GM19193 (cell line): ENCODE results near the gene MAVS.

Experiments used
- POLR2A ChIP-seq: IDR thresholded peaks from 4 replicates; pipeline ENCODE4 v1.6.1; 2011; ENCODE audit not compliant: insufficient read depth, insufficient read length; ENCODE audit errors: extremely low read depth

MAVS gene

GRCh38 chr20:3908667-3909066 is 62.0 kb downstream of the MAVS start:
- no peak for TF ChIP-seq POLR2A

- TF ChIP-seq POLR2A, result no peak
Measured at GRCh38 chr20:3909952-3910366, 63.3 kb downstream of the MAVS start.

GRCh38 chr20:3910853-3911252 is 64.2 kb downstream of the MAVS start:
- TF ChIP-seq POLR2A, result no peak

- no peak for TF ChIP-seq POLR2A
Measured at GRCh38 chr20:3911956-3912355, 65.3 kb downstream of the MAVS start.

- TF ChIP-seq POLR2A, result no peak
Measured at GRCh38 chr20:3914446-3914845, 67.8 kb downstream of the MAVS start.

- TF ChIP-seq POLR2A, result no peak
Measured at GRCh38 chr20:3915691-3916090, 69.1 kb downstream of the MAVS start.

- TF ChIP-seq POLR2A, result no peak
Measured at GRCh38 chr20:3916364-3916763, 69.7 kb downstream of the MAVS start.

- no peak for TF ChIP-seq POLR2A
Measured at GRCh38 chr20:3919352-3919751, 72.7 kb downstream of the MAVS start.

- TF ChIP-seq POLR2A, result no peak
Measured at GRCh38 chr20:3922223-3922982, 75.8 kb downstream of the MAVS start.

- no peak for TF ChIP-seq POLR2A
Measured at GRCh38 chr20:3922983-3923339, 76.3 kb downstream of the MAVS start.

- TF ChIP-seq POLR2A, result no peak
Measured at GRCh38 chr20:3923818-3924217, 77.2 kb downstream of the MAVS start.

- TF ChIP-seq POLR2A, result no peak
Measured at GRCh38 chr20:3924304-3925112, 77.9 kb downstream of the MAVS start.

GRCh38 chr20:3925113-3925695 is 78.6 kb downstream of the MAVS start:
- no peak for TF ChIP-seq POLR2A
